GM13977 (cell line): ENCODE measurements around the gene CEL.

ENCODE experiments used
- DNase-seq: peaks from one replicate; pipeline ENCODE4 v3.0.0; 2012; ENCODE audit warnings: low spot score
- in situ Hi-C: fragments of 300-500 bp; cut with MboI; formaldehyde crosslinking; loops from one replicate; pipeline ENCODE4 v1.12.0; 2022; ENCODE audit warnings: low sequenced_read_pairs, low pct_unique_long_range_greater_than_20kb, mixed read lengths, inconsistent platforms; ENCODE audit not compliant: unreplicated experiment
- TF ChIP-seq, protein P1 (sequence below): IDR thresholded peaks from 2 replicates; pipeline ENCODE4 v1.5.1; 2012; ENCODE audit warnings: mild to moderate bottlenecking, control low read depth; ENCODE audit not compliant: insufficient read depth; ENCODE audit errors: extremely low read depth, missing control alignments

The CEL gene

DNA sequence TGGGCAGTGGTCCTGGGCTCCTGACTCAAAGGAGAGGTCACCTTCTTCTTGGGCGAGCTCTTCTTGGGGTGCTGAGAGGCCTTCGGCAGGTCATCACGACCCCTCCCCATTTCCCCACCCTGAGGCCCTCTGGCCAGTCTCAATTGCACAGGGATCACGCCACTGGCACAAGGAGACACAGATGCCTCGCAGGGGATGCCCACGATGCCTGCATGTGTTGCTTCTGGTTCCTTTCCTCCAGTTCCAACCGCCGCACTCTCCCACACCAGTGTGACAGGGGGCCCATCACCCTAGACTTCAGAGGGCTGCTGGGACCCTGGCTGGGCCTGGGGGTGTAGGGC lies 1.3 kb downstream of the CEL start:
- in situ Hi-C loops, result no loop called here
- TF ChIP-seq, protein P1, sequence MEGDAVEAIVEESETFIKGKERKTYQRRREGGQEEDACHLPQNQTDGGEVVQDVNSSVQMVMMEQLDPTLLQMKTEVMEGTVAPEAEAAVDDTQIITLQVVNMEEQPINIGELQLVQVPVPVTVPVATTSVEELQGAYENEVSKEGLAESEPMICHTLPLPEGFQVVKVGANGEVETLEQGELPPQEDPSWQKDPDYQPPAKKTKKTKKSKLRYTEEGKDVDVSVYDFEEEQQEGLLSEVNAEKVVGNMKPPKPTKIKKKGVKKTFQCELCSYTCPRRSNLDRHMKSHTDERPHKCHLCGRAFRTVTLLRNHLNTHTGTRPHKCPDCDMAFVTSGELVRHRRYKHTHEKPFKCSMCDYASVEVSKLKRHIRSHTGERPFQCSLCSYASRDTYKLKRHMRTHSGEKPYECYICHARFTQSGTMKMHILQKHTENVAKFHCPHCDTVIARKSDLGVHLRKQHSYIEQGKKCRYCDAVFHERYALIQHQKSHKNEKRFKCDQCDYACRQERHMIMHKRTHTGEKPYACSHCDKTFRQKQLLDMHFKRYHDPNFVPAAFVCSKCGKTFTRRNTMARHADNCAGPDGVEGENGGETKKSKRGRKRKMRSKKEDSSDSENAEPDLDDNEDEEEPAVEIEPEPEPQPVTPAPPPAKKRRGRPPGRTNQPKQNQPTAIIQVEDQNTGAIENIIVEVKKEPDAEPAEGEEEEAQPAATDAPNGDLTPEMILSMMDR, result no peak

DNA sequence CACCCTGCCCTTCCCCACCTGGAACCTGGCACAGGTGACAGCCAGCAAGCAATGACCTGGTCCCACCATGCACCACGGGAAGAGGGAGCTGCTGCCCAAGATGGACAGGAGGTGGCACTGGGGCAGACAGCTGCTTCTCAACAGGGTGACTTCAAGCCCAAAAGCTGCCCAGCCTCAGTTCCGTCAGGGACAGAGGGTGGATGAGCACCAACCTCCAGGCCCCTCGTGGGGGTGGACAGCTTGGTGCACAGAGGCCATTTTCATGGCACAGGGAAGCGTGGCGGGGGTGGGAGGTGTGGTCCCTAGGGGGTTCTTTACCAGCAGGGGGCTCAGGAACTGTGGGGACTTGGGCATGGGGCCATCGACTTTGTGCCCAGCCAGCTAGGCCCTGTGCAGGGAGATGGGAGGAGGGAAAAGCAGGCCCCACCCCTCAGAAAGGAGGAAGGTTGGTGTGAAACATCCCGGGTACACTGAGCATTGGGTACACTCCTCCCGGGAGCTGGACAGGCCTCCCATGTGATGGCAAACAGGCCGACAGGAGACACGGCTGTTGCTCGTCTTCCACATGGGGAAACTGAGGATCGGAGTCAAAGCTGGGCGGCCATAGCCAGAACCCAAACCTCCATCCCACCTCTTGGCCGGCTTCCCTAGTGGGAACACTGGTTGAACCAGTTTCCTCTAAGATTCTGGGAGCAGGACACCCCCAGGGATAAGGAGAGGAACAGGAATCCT lies 1.9 kb downstream of the CEL start:
- DNase-seq, result no peak
- in situ Hi-C loops, result no loop called here

More for the DNA sequence above, 1.3 kb downstream of the CEL start:
- no peak for DNase-seq

DNA sequence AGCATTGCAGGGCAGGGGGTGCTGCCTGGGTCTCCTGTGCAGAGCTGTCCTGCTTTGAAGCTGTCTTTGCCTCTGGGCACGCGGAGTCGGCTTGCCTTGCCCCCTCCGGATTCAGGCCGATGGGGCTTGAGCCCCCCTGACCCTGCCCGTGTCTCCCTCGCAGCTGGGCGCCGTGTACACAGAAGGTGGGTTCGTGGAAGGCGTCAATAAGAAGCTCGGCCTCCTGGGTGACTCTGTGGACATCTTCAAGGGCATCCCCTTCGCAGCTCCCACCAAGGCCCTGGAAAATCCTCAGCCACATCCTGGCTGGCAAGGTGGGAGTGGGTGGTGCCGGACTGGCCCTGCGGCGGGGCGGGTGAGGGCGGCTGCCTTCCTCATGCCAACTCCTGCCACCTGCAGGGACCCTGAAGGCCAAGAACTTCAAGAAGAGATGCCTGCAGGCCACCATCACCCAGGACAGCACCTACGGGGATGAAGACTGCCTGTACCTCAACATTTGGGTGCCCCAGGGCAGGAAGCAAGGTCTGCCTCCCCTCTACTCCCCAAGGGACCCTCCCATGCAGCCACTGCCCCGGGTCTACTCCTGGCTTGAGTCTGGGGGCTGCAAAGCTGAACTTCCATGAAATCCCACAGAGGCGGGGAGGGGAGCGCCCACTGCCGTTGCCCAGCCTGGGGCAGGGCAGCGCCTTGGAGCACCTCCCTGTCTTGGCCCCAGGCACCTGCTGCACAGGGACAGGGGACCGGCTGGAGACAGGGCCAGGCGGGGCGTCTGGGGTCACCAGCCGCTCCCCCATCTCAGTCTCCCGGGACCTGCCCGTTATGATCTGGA lies 2.7 kb downstream of the CEL start:
- no peak for DNase-seq
- TF ChIP-seq, protein P1, result no peak
- in situ Hi-C loops, result no loop called here

More for the DNA sequence above, 1.9 kb downstream of the CEL start:
- TF ChIP-seq, protein P1, result no peak

DNA sequence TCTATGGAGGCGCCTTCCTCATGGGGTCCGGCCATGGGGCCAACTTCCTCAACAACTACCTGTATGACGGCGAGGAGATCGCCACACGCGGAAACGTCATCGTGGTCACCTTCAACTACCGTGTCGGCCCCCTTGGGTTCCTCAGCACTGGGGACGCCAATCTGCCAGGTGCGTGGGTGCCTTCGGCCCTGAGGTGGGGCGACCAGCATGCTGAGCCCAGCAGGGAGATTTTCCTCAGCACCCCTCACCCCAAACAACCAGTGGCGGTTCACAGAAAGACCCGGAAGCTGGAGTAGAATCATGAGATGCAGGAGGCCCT lies 3.2 kb downstream of the CEL start:
- TF ChIP-seq, protein P1, result no peak
- no peak for DNase-seq
- in situ Hi-C loops, result no loop called here

DNA sequence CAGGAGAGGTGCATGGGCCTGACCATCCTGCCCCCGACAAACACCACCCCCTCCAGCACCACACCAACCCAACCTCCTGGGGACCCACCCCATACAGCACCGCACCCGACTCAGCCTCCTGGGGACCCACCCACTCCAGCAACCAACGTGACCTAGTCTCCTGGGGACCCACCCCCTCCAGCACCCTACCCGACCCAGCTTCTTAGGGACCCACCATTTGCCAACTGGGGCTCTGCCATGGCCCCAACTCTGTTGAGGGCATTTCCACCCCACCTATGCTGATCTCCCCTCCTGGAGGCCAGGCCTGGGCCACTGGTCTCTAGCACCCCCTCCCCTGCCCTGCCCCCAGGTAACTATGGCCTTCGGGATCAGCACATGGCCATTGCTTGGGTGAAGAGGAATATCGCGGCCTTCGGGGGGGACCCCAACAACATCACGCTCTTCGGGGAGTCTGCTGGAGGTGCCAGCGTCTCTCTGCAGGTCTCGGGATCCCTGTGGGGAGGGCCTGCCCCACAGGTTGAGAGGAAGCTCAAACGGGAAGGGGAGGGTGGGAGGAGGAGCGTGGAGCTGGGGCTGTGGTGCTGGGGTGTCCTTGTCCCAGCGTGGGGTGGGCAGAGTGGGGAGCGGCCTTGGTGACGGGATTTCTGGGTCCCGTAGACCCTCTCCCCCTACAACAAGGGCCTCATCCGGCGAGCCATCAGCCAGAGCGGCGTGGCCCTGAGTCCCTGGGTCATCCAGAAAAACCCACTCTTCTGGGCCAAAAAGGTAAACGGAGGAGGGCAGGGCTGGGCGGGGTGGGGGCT lies 4.6 kb downstream of the CEL start:
- TF ChIP-seq, protein P1, result no peak
- in situ Hi-C loops, result no loop called here
- no peak for DNase-seq

DNA sequence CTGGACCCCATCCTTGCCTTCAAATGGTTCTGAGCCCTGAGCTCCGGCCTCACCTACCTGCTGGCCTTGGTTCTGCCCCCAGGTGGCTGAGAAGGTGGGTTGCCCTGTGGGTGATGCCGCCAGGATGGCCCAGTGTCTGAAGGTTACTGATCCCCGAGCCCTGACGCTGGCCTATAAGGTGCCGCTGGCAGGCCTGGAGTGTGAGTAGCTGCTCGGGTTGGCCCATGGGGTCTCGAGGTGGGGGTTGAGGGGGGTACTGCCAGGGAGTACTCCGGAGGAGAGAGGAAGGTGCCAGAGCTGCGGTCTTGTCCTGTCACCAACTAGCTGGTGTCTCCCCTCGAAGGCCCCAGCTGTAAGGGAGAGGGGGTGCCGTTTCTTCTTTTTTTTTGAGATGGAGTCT lies 5.2 kb downstream of the CEL start:
- TF ChIP-seq, protein P1, result no peak
- in situ Hi-C loops, result no loop called here
- no peak for DNase-seq
